ENCODE data around the gene MICALL1. TPM values are rescaled to one million over a fixed set of nuclear protein-coding genes. Genes with fewer than 3 reads are reported as not detected.

The MICALL1 gene
- total and polyA plus RNA-seq, 2 of the 4 experiments (the other 2 are of a cell fraction): 12.4 to 22.3 TPM

DNA sequence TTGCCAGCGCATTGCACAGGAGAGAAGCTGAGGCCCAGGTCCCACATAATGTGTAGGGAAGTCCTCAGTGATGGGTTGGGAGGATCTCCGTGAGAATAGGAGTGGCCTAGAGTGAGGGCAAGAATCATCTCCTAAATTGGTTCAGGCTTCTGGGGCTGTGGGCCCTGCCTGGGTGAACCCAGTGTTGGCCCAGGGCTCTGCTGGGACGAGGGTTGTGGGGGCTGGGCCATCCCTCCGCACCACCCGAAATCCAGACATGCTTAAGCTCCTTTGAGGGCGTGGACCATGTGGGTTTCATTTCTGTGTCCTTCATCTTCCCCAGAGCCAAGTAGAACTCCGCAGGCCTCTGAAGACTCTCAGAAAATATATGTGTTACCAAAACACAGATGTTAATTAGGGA lies 3.7 kb downstream of the MICALL1 start:
- Histone ChIP-seq H4K5ac (ENCODE audit: low read depth, low read length) (no peak overlapping the region), H3K79me1 (ENCODE audit: low read depth in 1 of 2, low read length in 2 of 2) (peaks cover 29 to 53% of the 10 kb centered on the region in 2 experiments), H3K27me3 (ENCODE audit: control insufficient read depth, insufficient read depth, low read length) (no peaks in the 10 kb centered on the region), H2BK120ac (ENCODE audit: low read depth, low read length) (no peak overlapping the region), H2AFZ (replicated peaks; ENCODE audit: low read length, poor library complexity) (no peak overlapping the region), H2BK20ac (ENCODE audit: low read depth, low read length) (no peak overlapping the region), H4K91ac (ENCODE audit: insufficient read depth, low read depth, low read length) (no peak overlapping the region), H3K27ac (ENCODE audit: insufficient read depth, low read length) (no peak overlapping the region), H3K18ac (ENCODE audit: low read depth, low read length) (no peak overlapping the region), H4K8ac (ENCODE audit: low read depth in 2 of 2, low read length in 2 of 2) (no peak overlapping the region), H3K9ac (ENCODE audit: low read depth, low read length) (no peak overlapping the region), H3K4me2 (ENCODE audit: low read depth, low read length) (no peak overlapping the region), H2BK15ac (ENCODE audit: low read depth, low read length) (no peak overlapping the region), H3K56ac (ENCODE audit: extremely low read depth, insufficient read depth, low read length) (no peak overlapping the region), H3K14ac (replicated peaks; ENCODE audit: low read depth, low read length) (no peak overlapping the region), H4K20me1 (ENCODE audit: insufficient read depth, low read length) (peaks cover 43% of the 10 kb centered on the region), H3K23ac (ENCODE audit: low read depth, low read length) (no peak overlapping the region), H3K4me3 (ENCODE audit: insufficient read depth, low read depth, low read length) (no peak overlapping the region), H3K4me1 (ENCODE audit: control insufficient read depth, insufficient read depth, low read length) (peaks cover 22% of the 10 kb centered on the region), H3K36me3 (ENCODE audit: control insufficient read depth, insufficient read depth, low read length) (peaks cover 14% of the 10 kb centered on the region), H3K4ac (ENCODE audit: low read depth, low read length) (no peak overlapping the region), H2BK5ac (ENCODE audit: low read depth, low read length, poor library complexity, severe bottlenecking) (no peak overlapping the region), H3K9me3 (ENCODE audit: control insufficient read depth, insufficient read depth, low read length) (no peaks in the 10 kb centered on the region), H2AK5ac (ENCODE audit: low read depth, low read length) (no peak overlapping the region), H3K9me1 (ENCODE audit: insufficient read depth, low read length) (peaks cover 27% of the 10 kb centered on the region), H2AK9ac (replicated peaks; ENCODE audit: low read depth, low read length, poor library complexity) (peak overlapping the region; percentile 81)
- dilution Hi-C loops (cut with HindIII; ENCODE audit: low sequenced_read_pairs, unreplicated experiment) (no loop called here), in situ Hi-C loops (cut with MboI; ENCODE audit: low sequenced_read_pairs) (no loop called here), intact Hi-C loops (cut with micrococcal nuclease) (no loop called here)
- DNase-seq (no peak), ATAC-seq (ENCODE audit: low read depth) (no peak)
- TF ChIP-seq RFX5 (IDR thresholded peaks at IDR 0.05; ENCODE audit: low read depth, low read length) (no peak), BHLHE40 (IDR thresholded peaks at IDR 0.05; ENCODE audit: low read depth, low read length) (no peak), SMC3 (IDR thresholded peaks at IDR 0.05; ENCODE audit: low read depth, low read length) (no peak), MXI1 (IDR thresholded peaks at IDR 0.05; ENCODE audit: borderline replicate concordance, low read depth, low read length) (no peak), RAD21 (IDR thresholded peaks at IDR 0.05; ENCODE audit: low read length) (no peak), CEBPB (IDR thresholded peaks at IDR 0.05; ENCODE audit: low read depth, low read length) (no peak), MAFK (IDR thresholded peaks at IDR 0.05; ENCODE audit: low read depth, low read length) (no peak), RCOR1 (IDR thresholded peaks at IDR 0.05; ENCODE audit: insufficient replicate concordance, low read length) (no peak)
- TF ChIP-seq, protein P1, sequence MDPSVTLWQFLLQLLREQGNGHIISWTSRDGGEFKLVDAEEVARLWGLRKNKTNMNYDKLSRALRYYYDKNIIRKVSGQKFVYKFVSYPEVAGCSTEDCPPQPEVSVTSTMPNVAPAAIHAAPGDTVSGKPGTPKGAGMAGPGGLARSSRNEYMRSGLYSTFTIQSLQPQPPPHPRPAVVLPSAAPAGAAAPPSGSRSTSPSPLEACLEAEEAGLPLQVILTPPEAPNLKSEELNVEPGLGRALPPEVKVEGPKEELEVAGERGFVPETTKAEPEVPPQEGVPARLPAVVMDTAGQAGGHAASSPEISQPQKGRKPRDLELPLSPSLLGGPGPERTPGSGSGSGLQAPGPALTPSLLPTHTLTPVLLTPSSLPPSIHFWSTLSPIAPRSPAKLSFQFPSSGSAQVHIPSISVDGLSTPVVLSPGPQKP (IDR thresholded peaks at IDR 0.05; ENCODE audit: borderline replicate concordance, low read depth, low read length): no peak
- WGBS, 2 experiments (ENCODE audit: extremely low coverage in 2 of 2, insufficient read length in 1 of 2): 100% methylated on average over 1 of the region's 7 CpGs; no CpG with 5 or more reads in 1 of the 2 experiments
- CTCF ChIA-PET: no interaction called here
- POLR2A ChIA-PET (ENCODE audit: unreplicated experiment): no interaction called here
- no TSS peak for BruUV-seq (replicated peaks)
